Measurements from ENCODE around the gene NRXN3. TPM values are rescaled to one million over a fixed set of nuclear protein-coding genes. Genes with fewer than 3 reads are reported as not detected.

The NRXN3 gene
- total and polyA plus RNA-seq, 2 experiments from 2014 or later = 1.0 to 1.8 TPM

DNA sequence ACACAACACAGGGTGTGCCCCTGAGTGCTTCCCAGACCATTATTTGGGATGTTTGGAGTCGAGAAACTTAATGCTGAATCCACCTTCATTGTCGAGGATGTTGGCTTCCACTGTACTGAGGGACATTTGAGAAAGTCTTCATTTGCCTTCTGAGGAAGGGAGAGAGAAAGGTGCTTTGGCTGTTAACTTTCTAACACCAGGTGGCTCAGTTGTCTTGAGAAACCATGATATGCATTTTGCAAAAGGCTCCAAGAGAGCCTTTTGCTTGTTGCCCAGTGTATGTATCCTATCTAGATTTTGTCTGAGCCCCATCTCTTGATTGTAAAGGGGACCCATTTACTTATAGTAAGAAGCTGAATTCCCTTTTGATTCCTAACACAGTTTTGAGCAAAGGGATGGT lies 28.6 kb upstream of the NRXN3 start:
- Histone ChIP-seq H3K79me2 (replicated peaks; ENCODE audit: insufficient read depth) (no peaks in the 10 kb centered on the region), H2AFZ (no peak overlapping the region; the same call in 1 of the 2 replicates), H3K36me3 (ENCODE audit: insufficient read depth) (no peaks in the 10 kb centered on the region), H3K9me2 (ENCODE audit: insufficient read depth) (peaks cover 6% of the 10 kb centered on the region), H3K27ac (ENCODE audit: low read depth) (no peak overlapping the region), H3K27me3 (ENCODE audit: insufficient read depth) (no peaks in the 10 kb centered on the region), H3K4me2 (no peak overlapping the region), H4K20me1 (replicated peaks; ENCODE audit: insufficient read depth) (no peaks in the 10 kb centered on the region), H3K4me1 (ENCODE audit: insufficient read depth) (no peaks in the 10 kb centered on the region), H3K4me3 (no peak overlapping the region), H3F3A (replicated peaks; ENCODE audit: low read depth) (no peaks in the 10 kb centered on the region)
- Mint-ChIP-seq H3K9me3 (no peaks in the 10 kb centered on the region), H3K27me3 (ENCODE audit: insufficient read depth, low read depth, poor library complexity) (no peaks in the 10 kb centered on the region), H3K4me1 (no peaks in the 10 kb centered on the region), H3K27ac (no peak overlapping the region), H3K36me3 (ENCODE audit: low read depth) (no peaks in the 10 kb centered on the region), H3K4me3 (no peak overlapping the region)
- ATAC-seq (no peak), DNase-seq (ENCODE audit: low spot score) (no peak)
- TF ChIP-seq, protein P1, sequence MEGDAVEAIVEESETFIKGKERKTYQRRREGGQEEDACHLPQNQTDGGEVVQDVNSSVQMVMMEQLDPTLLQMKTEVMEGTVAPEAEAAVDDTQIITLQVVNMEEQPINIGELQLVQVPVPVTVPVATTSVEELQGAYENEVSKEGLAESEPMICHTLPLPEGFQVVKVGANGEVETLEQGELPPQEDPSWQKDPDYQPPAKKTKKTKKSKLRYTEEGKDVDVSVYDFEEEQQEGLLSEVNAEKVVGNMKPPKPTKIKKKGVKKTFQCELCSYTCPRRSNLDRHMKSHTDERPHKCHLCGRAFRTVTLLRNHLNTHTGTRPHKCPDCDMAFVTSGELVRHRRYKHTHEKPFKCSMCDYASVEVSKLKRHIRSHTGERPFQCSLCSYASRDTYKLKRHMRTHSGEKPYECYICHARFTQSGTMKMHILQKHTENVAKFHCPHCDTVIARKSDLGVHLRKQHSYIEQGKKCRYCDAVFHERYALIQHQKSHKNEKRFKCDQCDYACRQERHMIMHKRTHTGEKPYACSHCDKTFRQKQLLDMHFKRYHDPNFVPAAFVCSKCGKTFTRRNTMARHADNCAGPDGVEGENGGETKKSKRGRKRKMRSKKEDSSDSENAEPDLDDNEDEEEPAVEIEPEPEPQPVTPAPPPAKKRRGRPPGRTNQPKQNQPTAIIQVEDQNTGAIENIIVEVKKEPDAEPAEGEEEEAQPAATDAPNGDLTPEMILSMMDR (conservative IDR thresholded peaks at IDR 0.05; ENCODE audit: low read depth in 2 of 2) = peak in 1 of 2 experiments; percentile 34; a peak in 2 of 4 replicates
- TF ChIP-seq POLR2AphosphoS5 (IDR thresholded peaks at IDR 0.05; ENCODE audit: low read depth) = no peak

GRCh38 chr14:78142998-78143397 lies 27.2 kb upstream of the NRXN3 start:
- H3K4me2 ChIP-seq = no peak overlapping the region
- H3K9me2 ChIP-seq (ENCODE audit: insufficient read depth) = no peaks in the 10 kb centered on the region; the same call in 1 of the 2 replicates
- H4K20me1 ChIP-seq (replicated peaks; ENCODE audit: insufficient read depth) = no peaks in the 10 kb centered on the region
- H3K36me3 ChIP-seq (ENCODE audit: insufficient read depth) = no peaks in the 10 kb centered on the region
- no peaks in the 10 kb centered on the region for H3K9me3 Mint-ChIP-seq
- no peak for ATAC-seq
- no peaks in the 10 kb centered on the region for H3F3A ChIP-seq (replicated peaks; ENCODE audit: low read depth)
- H3K27me3 Mint-ChIP-seq (ENCODE audit: insufficient read depth, low read depth, poor library complexity) = no peaks in the 10 kb centered on the region
- no peak overlapping the region for H3K27ac ChIP-seq (ENCODE audit: low read depth)
- no peak overlapping the region for H3K27ac Mint-ChIP-seq
- no peaks in the 10 kb centered on the region for H3K4me1 ChIP-seq (ENCODE audit: insufficient read depth)
- DNase-seq (ENCODE audit: low spot score) = no peak
- no peaks in the 10 kb centered on the region for H3K79me2 ChIP-seq (replicated peaks; ENCODE audit: insufficient read depth)
- H3K4me3 Mint-ChIP-seq = no peak overlapping the region
- no peak overlapping the region for H3K4me3 ChIP-seq
- no peak overlapping the region for H2AFZ ChIP-seq
- no peaks in the 10 kb centered on the region for H3K36me3 Mint-ChIP-seq (ENCODE audit: low read depth)
- no peaks in the 10 kb centered on the region for H3K4me1 Mint-ChIP-seq
- no peaks in the 10 kb centered on the region for H3K27me3 ChIP-seq (ENCODE audit: insufficient read depth)
- TF ChIP-seq EZH2 (IDR thresholded peaks at IDR 0.05; ENCODE audit: low read depth, unreplicated experiment) = no peak
- TF ChIP-seq, protein P2, sequence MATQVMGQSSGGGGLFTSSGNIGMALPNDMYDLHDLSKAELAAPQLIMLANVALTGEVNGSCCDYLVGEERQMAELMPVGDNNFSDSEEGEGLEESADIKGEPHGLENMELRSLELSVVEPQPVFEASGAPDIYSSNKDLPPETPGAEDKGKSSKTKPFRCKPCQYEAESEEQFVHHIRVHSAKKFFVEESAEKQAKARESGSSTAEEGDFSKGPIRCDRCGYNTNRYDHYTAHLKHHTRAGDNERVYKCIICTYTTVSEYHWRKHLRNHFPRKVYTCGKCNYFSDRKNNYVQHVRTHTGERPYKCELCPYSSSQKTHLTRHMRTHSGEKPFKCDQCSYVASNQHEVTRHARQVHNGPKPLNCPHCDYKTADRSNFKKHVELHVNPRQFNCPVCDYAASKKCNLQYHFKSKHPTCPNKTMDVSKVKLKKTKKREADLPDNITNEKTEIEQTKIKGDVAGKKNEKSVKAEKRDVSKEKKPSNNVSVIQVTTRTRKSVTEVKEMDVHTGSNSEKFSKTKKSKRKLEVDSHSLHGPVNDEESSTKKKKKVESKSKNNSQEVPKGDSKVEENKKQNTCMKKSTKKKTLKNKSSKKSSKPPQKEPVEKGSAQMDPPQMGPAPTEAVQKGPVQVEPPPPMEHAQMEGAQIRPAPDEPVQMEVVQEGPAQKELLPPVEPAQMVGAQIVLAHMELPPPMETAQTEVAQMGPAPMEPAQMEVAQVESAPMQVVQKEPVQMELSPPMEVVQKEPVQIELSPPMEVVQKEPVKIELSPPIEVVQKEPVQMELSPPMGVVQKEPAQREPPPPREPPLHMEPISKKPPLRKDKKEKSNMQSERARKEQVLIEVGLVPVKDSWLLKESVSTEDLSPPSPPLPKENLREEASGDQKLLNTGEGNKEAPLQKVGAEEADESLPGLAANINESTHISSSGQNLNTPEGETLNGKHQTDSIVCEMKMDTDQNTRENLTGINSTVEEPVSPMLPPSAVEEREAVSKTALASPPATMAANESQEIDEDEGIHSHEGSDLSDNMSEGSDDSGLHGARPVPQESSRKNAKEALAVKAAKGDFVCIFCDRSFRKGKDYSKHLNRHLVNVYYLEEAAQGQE (IDR thresholded peaks at IDR 0.05; ENCODE audit: unreplicated experiment) = no peak
- TF ChIP-seq, protein P1 (conservative IDR thresholded peaks at IDR 0.05; ENCODE audit: low read depth in 2 of 2) = no peak
- TF ChIP-seq JUNB (IDR thresholded peaks at IDR 0.05; ENCODE audit: unreplicated experiment) = no peak
- TF ChIP-seq ZNF462 (CRISPR knock-in tag; IDR thresholded peaks at IDR 0.05) = no peak
- no peak for TF ChIP-seq NANOG (IDR thresholded peaks at IDR 0.05; ENCODE audit: borderline replicate concordance)
- TF ChIP-seq POLR2AphosphoS5 (IDR thresholded peaks at IDR 0.05; ENCODE audit: low read depth) = no peak

All from GM23338 (cell line).